Hematopoietic multipotent progenitor cell treated with erythropoietin and hydrocortisone succinate and interleukin-3 and kit ligand, for 8 days (in vitro differentiated cells): ENCODE data around the gene ASTL.
A peak's percentile ranks its signal among the peaks of the same experiment; 100 is the strongest.
"Not testable (repeated sequence)": the region's sequence is repeated elsewhere in the genome, so short reads cannot be mapped to it uniquely, and the experiment has no call there.

Source experiments
- DNase-seq: peaks from one replicate; pipeline ENCODE4 v3.0.0-alpha.2; 2015

Gene ASTL

GRCh38 chr2:96145036-96145847 lies 6.9 kb upstream of the ASTL start, which contains the start of gene DUSP2:
Gene DUSP2 (minus strand): TSS chr2:96145440. CDS start chr2:96145354, 86 bp downstream.
- peak; percentile 86 for DNase-seq

GRCh38 chr2:96144481-96145035 lies 6.3 kb upstream of the ASTL start:
- DNase-seq = peak; percentile 26

- peak; percentile 43 for DNase-seq
Measured at GRCh38 chr2:96143848-96144480, 5.7 kb upstream of the ASTL start.

- DNase-seq = no peak
Measured at GRCh38 chr2:96143231-96143847, 5.0 kb upstream of the ASTL start.

GRCh38 chr2:96142217-96143113 lies 4.2 kb upstream of the ASTL start:
- no peak for DNase-seq

- DNase-seq = not testable (repeated sequence)
Measured at GRCh38 chr2:96141624-96141967, 3.3 kb upstream of the ASTL start.

- DNase-seq = no peak
Measured at GRCh38 chr2:96140941-96141623, 2.8 kb upstream of the ASTL start.

- no peak for DNase-seq
Measured at GRCh38 chr2:96139181-96139758, 968 bp upstream of the ASTL start.

- DNase-seq = no peak
Measured at GRCh38 chr2:96137321-96138178, 752 bp downstream of the ASTL start.

GRCh38 chr2:96136129-96136720 lies 2.1 kb downstream of the ASTL start:
- DNase-seq = no peak

GRCh38 chr2:96135621-96136020 lies 2.7 kb downstream of the ASTL start:
- no peak for DNase-seq

GRCh38 chr2:96135171-96135570 lies 3.1 kb downstream of the ASTL start:
- no peak for DNase-seq

GRCh38 chr2:96134421-96134820 lies 3.9 kb downstream of the ASTL start:
- no peak for DNase-seq

GRCh38 chr2:96131813-96132745 lies 6.2 kb downstream of the ASTL start:
- DNase-seq = no peak

- DNase-seq = no peak
Measured at GRCh38 chr2:96131152-96131812, 7.0 kb downstream of the ASTL start.

- no peak for DNase-seq
Measured at GRCh38 chr2:96130483-96130882, 7.8 kb downstream of the ASTL start.

- DNase-seq = no peak
Measured at GRCh38 chr2:96129528-96130120, 8.7 kb downstream of the ASTL start.

GRCh38 chr2:96128456-96128855 lies 9.8 kb downstream of the ASTL start:
- no peak for DNase-seq
